Naive thymus-derived CD4-positive, alpha-beta T cell (primary cell): ENCODE measurements around the gene ESPNL. TPM values are rescaled to one million over a fixed set of nuclear protein-coding genes. Genes with fewer than 3 reads are reported as not detected.

Experiments used
- ATAC-seq: fragments of 150-1000 bp; cut with Tn5 transposase; 2 replicates; pipeline ENCODE4 v1.10.0; 2021; ENCODE audit warnings: mild to moderate bottlenecking, moderate library complexity
- CTCF ChIA-PET: fragments of 350-600 bp; sonication (Branson Sonifier 250); formaldehyde crosslinking; loops from one replicate; lab custom pipeline; 2021; ENCODE audit warnings: antibody characterized with exemption; lab: Charles Lee
- POLR2A ChIA-PET: fragments of 350-600 bp; sonication (Branson Sonifier 250); formaldehyde crosslinking; loops from one replicate; lab custom pipeline; 2021; ENCODE audit warnings: antibody characterized with exemption, inconsistent platforms; lab: Charles Lee
- DNase-seq, 9 donors: peaks; one replicate each; pipeline versions ENCODE4 v3.0.0 to v3.0.0-alpha.2; 2020 to 2022; ENCODE audit warnings: mixed read lengths in 1 of 9
- H3K27ac ChIP-seq: one replicate; pipeline ENCODE4 v1.7.0; 2013; ENCODE audit warnings: mild to moderate bottlenecking, low read depth, low read length, moderate library complexity
- H3K27me3 ChIP-seq, 2 donors: one replicate each; pipeline ENCODE4 v1.7.0; 2013; ENCODE audit warnings: low read length in 2 of 2, mild to moderate bottlenecking in 2 of 2, moderate library complexity in 2 of 2; ENCODE audit not compliant: control insufficient read depth in 2 of 2, insufficient read depth in 2 of 2
- H3K36me3 ChIP-seq, 3 experiments: 1 replicate in 2 of 3; 2 replicates in 1 of 3; pipeline ENCODE4 v1.7.0; 2013; ENCODE audit warnings: low read length in 3 of 3, mild to moderate bottlenecking in 3 of 3, moderate library complexity in 1 of 3; ENCODE audit not compliant: insufficient read depth in 3 of 3, control insufficient read depth in 2 of 3
- H3K4me1 ChIP-seq, 2 donors: one replicate each; pipeline ENCODE4 v1.7.0; 2013; ENCODE audit warnings: low read length in 2 of 2, mild to moderate bottlenecking in 2 of 2, moderate library complexity in 1 of 2; ENCODE audit not compliant: control insufficient read depth in 2 of 2, insufficient read depth in 2 of 2
- H3K4me3 ChIP-seq: 2 replicates; pipeline ENCODE4 v1.7.0; 2013; ENCODE audit warnings: mild to moderate bottlenecking, low read length
- H3K9me3 ChIP-seq, 3 experiments: 1 replicate in 2 of 3; 2 replicates in 1 of 3; pipeline ENCODE4 v1.7.0; 2013; ENCODE audit warnings: low read length in 3 of 3; ENCODE audit not compliant: control insufficient read depth in 2 of 3
- H3K27ac Mint-ChIP-seq, 9 donors: one replicate each; pipeline ENCODE4 v1.8.0; 2020 to 2022; ENCODE audit warnings: mixed read lengths in 9 of 9, mild to moderate bottlenecking in 8 of 9, moderate library complexity in 5 of 9, inconsistent platforms in 2 of 9
- H3K27me3 Mint-ChIP-seq, 5 donors: one replicate each; pipeline ENCODE4 v1.8.0; 2021 to 2022; ENCODE audit warnings: mixed read lengths in 5 of 5, mild to moderate bottlenecking in 1 of 5
- H3K36me3 Mint-ChIP-seq, 5 donors: one replicate each; pipeline ENCODE4 v1.8.0; 2020 to 2022; ENCODE audit warnings: mixed read lengths in 5 of 5, mild to moderate bottlenecking in 3 of 5, inconsistent platforms in 1 of 5
- H3K4me1 Mint-ChIP-seq, 7 donors: one replicate each; pipeline ENCODE4 v1.8.0; 2020 to 2022; ENCODE audit warnings: mixed read lengths in 7 of 7, mild to moderate bottlenecking in 3 of 7, inconsistent platforms in 1 of 7
- H3K4me3 Mint-ChIP-seq, 10 donors: one replicate each; pipeline ENCODE4 v1.8.0; 2020 to 2022; ENCODE audit warnings: mild to moderate bottlenecking in 10 of 10, mixed read lengths in 10 of 10, moderate library complexity in 6 of 10, inconsistent platforms in 2 of 10
- H3K9me3 Mint-ChIP-seq, 11 donors: one replicate each; pipeline ENCODE4 v1.8.0; 2020 to 2022; ENCODE audit warnings: mixed read lengths in 11 of 11, mild to moderate bottlenecking in 4 of 11, inconsistent platforms in 1 of 11, moderate library complexity in 1 of 11
- intact Hi-C, 2 donors: fragments of 100-400 bp; cut with micrococcal nuclease; formaldehyde crosslinking; loops; one replicate each; pipeline ENCODE4 v1.15.1; 2023
- polyA plus RNA-seq, 2 donors: library from polyadenylated mRNA; unstranded; fragments of 300-500 nt; fragmentation: Illumina TruSeq; gene quantifications; one replicate each; pipeline ENCODE4 v1.2.3, GENCODE V29; 2021
- total RNA-seq, 6 experiments: library from RNA in 5 of 6; stranded (reverse) in 5 of 6; gene quantifications; 1 replicate in 5 of 6; 2 replicates in 1 of 6; pipeline ENCODE4 v1.2.3 and lab custom pipeline; 2021 to 2026

The ESPNL gene
- total and polyA plus RNA-seq, 7 experiments from 2014 or later, result 0.07 to 0.35 (median 0.31) TPM; not detected in 3

DNA sequence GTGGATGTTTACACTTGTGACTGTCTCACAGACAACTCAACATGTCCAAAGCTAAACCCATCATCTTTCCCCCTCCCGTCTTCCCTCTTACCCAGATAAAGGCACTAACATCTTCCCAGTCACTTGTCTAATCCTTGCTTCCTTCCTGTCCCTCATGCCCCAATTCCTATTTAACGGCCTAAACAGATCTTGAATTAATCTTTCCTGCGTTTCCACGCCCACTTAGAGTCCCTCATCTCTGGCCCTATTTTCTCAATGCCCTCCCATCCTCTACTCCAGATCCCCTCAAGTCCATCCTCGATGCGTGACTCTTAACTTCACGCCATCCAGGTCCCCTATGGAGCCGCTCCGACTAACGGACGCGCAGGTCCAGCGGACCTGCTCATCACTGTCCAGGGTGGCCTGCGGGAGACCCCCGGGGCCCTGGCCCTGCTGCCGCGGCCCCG is 40.0 kb upstream of the ESPNL start:
- H3K4me3 Mint-ChIP-seq, result peak overlapping the region; percentile 85 to 98 (median 88)
- intact Hi-C loops, result loop anchor here (1.0 to 5.0 kb wide), 9 partner anchors 62 to 628 kb away; partner anchors contain the start of genes ILKAP (in 2 of the 2), PER2 (in 2 of the 2) and TRAF3IP1 (in 1 of the 2)
- peaks cover 0 to 5% (median 0%) of the 10 kb centered on the region in 11 donors for H3K9me3 Mint-ChIP-seq
- peaks cover 5 to 21% (median 17%) of the 10 kb centered on the region in 5 donors for H3K27me3 Mint-ChIP-seq
- H3K4me1 Mint-ChIP-seq, result peaks cover 24 to 55% (median 37%) of the 10 kb centered on the region in 7 donors
- no peak for ATAC-seq
- H3K4me1 ChIP-seq, result peaks cover 5 to 12% of the 10 kb centered on the region in 2 donors
- H3K9me3 ChIP-seq, result no peaks in the 10 kb centered on the region
- CTCF ChIA-PET, result no interaction called here
- H3K36me3 Mint-ChIP-seq, result peaks cover 0 to 23% (median 6%) of the 10 kb centered on the region in 5 donors
- H3K4me3 ChIP-seq, result peak overlapping the region; percentile 96
- H3K36me3 ChIP-seq, result peaks cover 0 to 4% (median 0%) of the 10 kb centered on the region in 3 experiments
- peak in 3 of 9 donors; percentile 10 to 15 (median 11) for DNase-seq
- H3K27me3 ChIP-seq, result peaks cover 0 to 3% of the 10 kb centered on the region in 2 donors
- H3K27ac Mint-ChIP-seq, result peak overlapping the region; percentile 80 to 93 (median 87)
- H3K27ac ChIP-seq, result peak overlapping the region; percentile 85
- POLR2A ChIA-PET, result interaction anchor here (0.7 to 2.1 kb wide), 4 partner anchors 18 to 197 kb away, joined by 3 to 9 read pairs (median 4); partner anchors contain the start of gene ILKAP

DNA sequence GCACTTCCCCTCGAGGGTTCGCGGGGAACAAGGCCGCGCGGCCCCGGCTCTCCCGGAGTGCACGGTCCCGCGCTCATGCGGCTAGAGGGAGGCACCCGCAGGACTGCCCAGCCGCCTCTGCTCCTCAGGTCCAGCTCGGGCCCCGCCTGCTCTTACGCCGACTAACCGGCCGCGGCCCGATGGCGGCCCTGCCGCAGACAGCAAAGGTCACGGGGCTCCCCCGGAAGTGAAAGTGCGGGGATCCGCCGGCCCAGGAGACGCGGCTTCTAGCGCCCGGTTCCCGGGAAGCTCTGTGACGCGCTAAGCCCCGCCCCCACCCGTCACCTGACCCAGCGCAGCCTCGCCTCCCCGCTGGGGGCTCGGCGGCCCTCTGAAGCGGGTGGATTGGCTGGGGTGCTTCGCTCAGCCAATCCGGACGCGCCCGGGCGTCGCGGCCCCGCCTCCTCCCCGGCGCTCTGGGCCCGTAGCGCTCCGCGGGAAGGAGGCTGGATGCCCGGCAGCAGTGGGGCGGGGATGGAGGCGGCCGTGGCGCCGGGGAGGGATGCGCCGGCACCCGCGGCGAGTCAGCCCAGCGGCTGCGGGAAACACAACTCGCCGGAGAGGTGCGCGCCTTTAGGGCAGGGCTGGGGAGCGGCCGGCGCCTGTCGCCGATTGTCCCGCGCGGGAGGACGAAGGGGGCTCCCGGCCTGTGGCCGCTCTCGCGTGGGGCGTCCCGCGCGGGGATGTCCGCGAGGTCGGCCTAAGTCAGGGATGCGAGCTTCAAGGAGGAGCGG is 39.4 kb upstream of the ESPNL start, which contains the start of gene SCLY:
Gene SCLY (plus strand): TSS at position 460 of the 773 bp plus-strand sequence. CDS start 54 bp downstream, at position 514.
- H3K9me3 Mint-ChIP-seq, result peaks cover 0 to 5% (median 0%) of the 10 kb centered on the region in 11 donors
- DNase-seq (peak; percentile 86 to 95 (median 93)), ATAC-seq (peak; percentile 99)
- peaks cover 0 to 3% of the 10 kb centered on the region in 2 donors for H3K27me3 ChIP-seq
- ChIA-PET POLR2A (interaction anchor here (1.0 to 2.1 kb wide), 4 partner anchors 9 to 142 kb away, joined by 3 to 9 read pairs (median 4); partner anchors contain the start of gene ILKAP), CTCF (no interaction called here)
- peaks cover 24 to 57% (median 37%) of the 10 kb centered on the region in 7 donors for H3K4me1 Mint-ChIP-seq
- H3K27ac ChIP-seq, result peak within 1 kb of the TSS; percentile 85
- no peaks in the 10 kb centered on the region for H3K9me3 ChIP-seq
- H3K36me3 Mint-ChIP-seq, result peaks cover 0 to 25% (median 8%) of the 10 kb centered on the region in 5 donors
- intact Hi-C loops, result loop anchor here (1.0 to 5.0 kb wide), 11 partner anchors 62 to 628 kb away; partner anchors contain the start of genes ILKAP (in 2 of the 2), PER2 (in 2 of the 2) and TRAF3IP1 (in 1 of the 2)
- H3K27me3 Mint-ChIP-seq, result peaks cover 3 to 16% (median 13%) of the 10 kb centered on the region in 5 donors
- peaks cover 5 to 12% of the 10 kb centered on the region in 2 donors for H3K4me1 ChIP-seq
- H3K4me3 Mint-ChIP-seq, result peak within 1 kb of the TSS; percentile 85 to 98 (median 88)
- H3K4me3 ChIP-seq, result peak within 1 kb of the TSS; percentile 96
- peaks cover 0 to 4% (median 0%) of the 10 kb centered on the region in 3 experiments for H3K36me3 ChIP-seq
- H3K27ac Mint-ChIP-seq, result peak within 1 kb of the TSS; percentile 80 to 93 (median 90)

DNA sequence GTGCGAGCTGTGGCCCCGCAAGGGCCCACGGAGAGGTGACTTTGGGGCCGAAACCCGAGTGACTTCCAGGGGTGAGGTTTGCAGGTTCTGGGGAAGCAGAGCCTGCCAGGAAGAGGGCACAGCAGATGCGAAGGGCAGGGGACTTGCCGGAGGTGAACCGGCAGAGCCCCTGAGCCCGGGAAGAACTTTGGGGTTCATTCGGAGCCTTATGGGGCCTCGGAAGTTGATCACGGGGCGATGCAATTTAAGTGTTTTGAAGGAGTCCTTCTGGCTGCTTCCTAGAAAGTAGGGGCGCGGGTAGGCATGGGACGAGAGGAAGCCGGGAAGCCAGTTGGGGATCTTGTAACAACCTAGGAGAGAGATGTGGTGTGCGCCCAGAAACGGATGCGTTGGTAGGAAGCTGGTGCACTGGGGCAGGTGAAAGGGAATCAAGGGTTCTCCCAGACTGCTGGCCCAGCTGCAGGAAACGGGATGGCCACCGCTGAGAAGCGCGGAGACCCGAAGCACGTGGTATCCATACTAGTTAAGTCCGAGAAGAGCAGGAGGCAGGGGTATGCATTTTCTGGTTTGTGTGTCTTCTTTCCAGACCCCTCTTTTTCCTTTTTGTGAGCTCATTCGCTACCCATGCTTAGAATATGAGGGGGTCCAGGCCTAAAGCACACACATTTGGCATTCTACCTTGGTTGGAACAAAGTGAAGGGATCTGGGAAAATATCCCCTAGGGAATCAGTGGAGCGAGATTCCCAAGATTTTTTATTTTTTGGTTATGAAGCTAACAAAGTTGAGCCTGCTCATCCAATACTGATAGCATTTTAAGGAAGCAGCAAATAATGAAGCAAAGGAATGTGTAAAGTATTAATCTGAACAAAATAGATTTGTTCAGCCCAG is 38.6 kb upstream of the ESPNL start:
- POLR2A ChIA-PET, result interaction anchor here (0.7 to 2.1 kb wide), 3 partner anchors 8 to 315 kb away, joined by 3 to 9 read pairs (median 3); partner anchors contain the start of gene ILKAP
- DNase-seq (peak in 2 of 9 donors; percentile 17 to 38), ATAC-seq (no peak)
- H3K27ac Mint-ChIP-seq, result peak overlapping the region; percentile 26 to 93 (median 69)
- CTCF ChIA-PET, result interaction anchor here (0.6 to 0.7 kb wide), 2 partner anchors 194 to 237 kb away, joined by 3 read pairs; no protein-coding TSS in a partner anchor
- Histone ChIP-seq H3K4me3 (peak overlapping the region; percentile 96), H3K9me3 (no peaks in the 10 kb centered on the region), H3K4me1 (peaks cover 5 to 12% of the 10 kb centered on the region in 2 donors), H3K36me3 (peaks cover 0 to 12% (median 0%) of the 10 kb centered on the region in 3 experiments), H3K27me3 (no peaks in the 10 kb centered on the region), H3K27ac (peak overlapping the region; percentile 73)
- peaks cover 0 to 9% (median 7%) of the 10 kb centered on the region in 5 donors for H3K27me3 Mint-ChIP-seq
- intact Hi-C loops, result loop anchor here (1.0 to 5.0 kb wide), 6 partner anchors 138 to 629 kb away; partner anchors contain the start of gene TRAF3IP1 (in 1 of the 2)
- peak overlapping the region; percentile 83 to 98 (median 88) for H3K4me3 Mint-ChIP-seq
- H3K4me1 Mint-ChIP-seq, result peaks cover 24 to 60% (median 37%) of the 10 kb centered on the region in 7 donors
- peaks cover 0 to 7% (median 2%) of the 10 kb centered on the region in 11 donors for H3K9me3 Mint-ChIP-seq
- H3K36me3 Mint-ChIP-seq, result peaks cover 6 to 31% (median 17%) of the 10 kb centered on the region in 5 donors

DNA sequence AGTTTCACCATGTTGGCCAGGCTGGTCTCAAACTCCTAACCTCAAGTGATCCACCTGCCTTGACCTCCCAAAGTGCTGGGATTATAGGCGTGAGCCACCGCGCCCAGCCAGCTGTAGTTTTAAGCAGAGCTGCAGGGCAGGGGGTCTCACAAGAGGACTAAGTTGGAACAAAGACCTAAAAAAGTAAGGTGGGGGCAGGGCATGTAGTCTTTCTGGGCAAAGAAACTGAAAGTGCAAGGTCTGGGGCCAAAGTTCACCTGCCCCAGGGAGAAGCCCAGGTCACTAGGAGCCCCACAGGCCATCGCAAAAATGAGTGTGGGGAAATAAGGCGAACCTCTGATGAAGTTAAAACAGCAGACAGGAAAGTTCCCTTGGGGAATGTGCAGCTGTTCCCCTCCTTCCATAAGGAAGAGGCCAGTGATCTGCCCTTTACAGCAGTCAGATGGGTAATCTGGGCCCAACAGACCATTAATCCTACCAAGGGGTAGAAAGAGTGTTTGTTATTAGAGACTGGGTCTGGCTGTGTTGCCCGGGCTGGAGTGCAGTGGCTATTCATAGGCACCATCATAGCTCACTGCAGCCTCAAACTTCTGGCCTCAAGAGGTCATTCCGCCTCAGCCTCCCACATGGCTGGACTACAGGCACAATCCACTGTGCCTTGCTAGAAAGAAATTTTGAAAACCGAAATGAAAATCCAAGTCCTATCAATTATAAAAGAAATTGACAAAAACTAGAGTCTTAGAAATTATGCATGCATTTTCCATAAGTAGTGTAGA is 36.5 kb upstream of the ESPNL start:
- Histone ChIP-seq H3K4me1 (peaks cover 18 to 19% of the 10 kb centered on the region in 2 donors), H3K27ac (no peak overlapping the region), H3K4me3 (no peak overlapping the region), H3K36me3 (peaks cover 0 to 23% (median 0%) of the 10 kb centered on the region in 3 experiments), H3K9me3 (no peaks in the 10 kb centered on the region), H3K27me3 (no peaks in the 10 kb centered on the region)
- Mint-ChIP-seq H3K27ac (peak overlapping the region in 1 of 9 donors; percentile 9), H3K27me3 (no peaks in the 10 kb centered on the region), H3K4me1 (peaks cover 24 to 72% (median 40%) of the 10 kb centered on the region in 7 donors), H3K4me3 (peak overlapping the region in 1 of 10 donors; percentile 96), H3K9me3 (peaks cover 0 to 14% (median 3%) of the 10 kb centered on the region in 11 donors), H3K36me3 (peaks cover 8 to 47% (median 29%) of the 10 kb centered on the region in 5 donors)
- CTCF ChIA-PET, result no interaction called here
- DNase-seq (no peak), ATAC-seq (no peak)
- POLR2A ChIA-PET, result interaction anchor here (0.6 kb wide), 1 partner anchor 130 kb away, joined by 4 read pairs; no protein-coding TSS in a partner anchor
- intact Hi-C loops, result loop anchor here (5.0 kb wide), 3 partner anchors 259 to 631 kb away; partner anchors contain the start of gene TRAF3IP1 (in 1 of the 2)

DNA sequence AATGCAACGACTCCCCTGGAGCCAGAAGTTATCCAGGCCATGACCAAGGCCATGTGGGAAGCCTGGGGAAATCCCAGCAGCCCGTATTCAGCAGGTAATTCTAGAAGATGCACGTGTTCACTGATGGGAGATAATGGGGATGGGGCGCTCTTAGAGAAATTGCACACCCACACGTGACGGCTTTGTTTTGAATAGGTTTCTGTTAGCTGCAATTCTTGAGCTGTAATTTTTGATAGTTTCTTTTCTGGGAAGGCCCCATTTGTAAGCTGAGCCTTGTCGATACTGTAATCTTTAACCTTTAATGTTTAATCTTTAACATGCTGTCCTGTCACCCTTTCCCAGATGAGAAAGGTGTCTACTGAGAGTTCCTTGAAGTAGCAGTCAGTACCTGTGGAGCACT is 35.8 kb upstream of the ESPNL start:
- ChIA-PET CTCF (no interaction called here), POLR2A (interaction anchor here (0.6 to 0.9 kb wide), 3 partner anchors 8 to 129 kb away, joined by 4 to 5 read pairs (median 5); no protein-coding TSS in a partner anchor)
- H3K4me3 ChIP-seq, result no peak overlapping the region
- H3K36me3 ChIP-seq, result peaks cover 0 to 23% (median 0%) of the 10 kb centered on the region in 3 experiments
- Mint-ChIP-seq H3K4me3 (no peak overlapping the region), H3K4me1 (peaks cover 22 to 74% (median 43%) of the 10 kb centered on the region in 7 donors), H3K27ac (peak overlapping the region in 2 of 9 donors; percentile 10 to 38), H3K9me3 (peaks cover 0 to 14% (median 1%) of the 10 kb centered on the region in 11 donors), H3K36me3 (peaks cover 8 to 48% (median 33%) of the 10 kb centered on the region in 5 donors), H3K27me3 (no peaks in the 10 kb centered on the region)
- H3K27me3 ChIP-seq, result no peaks in the 10 kb centered on the region
- no peak overlapping the region for H3K27ac ChIP-seq
- intact Hi-C loops, result loop anchor here (5.0 kb wide), 3 partner anchors 258 to 632 kb away; partner anchors contain the start of gene TRAF3IP1 (in 1 of the 2)
- H3K9me3 ChIP-seq, result no peaks in the 10 kb centered on the region
- DNase-seq, result no peak
- H3K4me1 ChIP-seq, result peaks cover 23 to 25% of the 10 kb centered on the region in 2 donors
- no peak for ATAC-seq
